ENCODE data around the gene PRKCH. TPM values are rescaled to one million over a fixed set of nuclear protein-coding genes. Genes with fewer than 3 reads are reported as not detected.

Gene PRKCH
- total and polyA plus RNA-seq, 5 donors from 2014 or later, result 194 to 457 (median 201) TPM

- H3K27ac Mint-ChIP-seq, result peak overlapping the region; percentile 72 to 90 (median 72)
- H3K9me3 ChIP-seq (ENCODE audit: control insufficient read depth in 2 of 2, low read length in 2 of 2), result no peaks in the 10 kb centered on the region
- ATAC-seq (ENCODE audit: low read depth in 2 of 2), result no peak
- peak overlapping the region in 2 of 4 donors; percentile 34 to 48 for H3K4me3 Mint-ChIP-seq
- peaks cover 33% of the 10 kb centered on the region for H3K36me3 Mint-ChIP-seq
- H3K27me3 ChIP-seq (ENCODE audit: control insufficient read depth, insufficient read depth, low read length), result no peaks in the 10 kb centered on the region
- peaks cover 40 to 88% (median 58%) of the 10 kb centered on the region in 4 donors for H3K4me1 Mint-ChIP-seq
- DNase-seq, result no peak
- H3K36me3 ChIP-seq (ENCODE audit: control insufficient read depth, insufficient read depth, low read length), result peaks cover 50% of the 10 kb centered on the region
- H3K4me3 ChIP-seq (ENCODE audit: low read depth, low read length), result no peak overlapping the region
- no peaks in the 10 kb centered on the region for H3K9me3 Mint-ChIP-seq
- peaks cover 44% of the 10 kb centered on the region for H3K4me1 ChIP-seq (ENCODE audit: control insufficient read depth, insufficient read depth, low read length, poor library complexity, severe bottlenecking)
- H3K27ac ChIP-seq (ENCODE audit: insufficient read depth, low read length, poor library complexity, severe bottlenecking), result no peak overlapping the region
- H3K27me3 Mint-ChIP-seq, result no peaks in the 10 kb centered on the region
Measured at GRCh38 chr14:61517911-61518384, 196.6 kb downstream of the PRKCH start.

GRCh38 chr14:61518403-61518802 is 197.0 kb downstream of the PRKCH start:
- no peak overlapping the region for H3K27ac ChIP-seq (ENCODE audit: insufficient read depth, low read length, poor library complexity, severe bottlenecking)
- no peaks in the 10 kb centered on the region for H3K9me3 ChIP-seq (ENCODE audit: control insufficient read depth in 2 of 2, low read length in 2 of 2)
- H3K36me3 ChIP-seq (ENCODE audit: control insufficient read depth, insufficient read depth, low read length), result peaks cover 47% of the 10 kb centered on the region
- Mint-ChIP-seq H3K4me1 (peaks cover 45 to 89% (median 60%) of the 10 kb centered on the region in 4 donors), H3K9me3 (no peaks in the 10 kb centered on the region), H3K27ac (peak overlapping the region; percentile 72 to 90 (median 72)), H3K36me3 (peaks cover 32% of the 10 kb centered on the region), H3K27me3 (no peaks in the 10 kb centered on the region), H3K4me3 (peak overlapping the region in 2 of 4 donors; percentile 34 to 48)
- no peaks in the 10 kb centered on the region for H3K27me3 ChIP-seq (ENCODE audit: control insufficient read depth, insufficient read depth, low read length)
- H3K4me3 ChIP-seq (ENCODE audit: low read depth, low read length), result peak overlapping the region; percentile 3
- H3K4me1 ChIP-seq (ENCODE audit: control insufficient read depth, insufficient read depth, low read length, poor library complexity, severe bottlenecking), result peaks cover 48% of the 10 kb centered on the region
- ATAC-seq (ENCODE audit: low read depth in 2 of 2) (no peak), DNase-seq (no peak)

- Histone ChIP-seq H3K4me3 (ENCODE audit: low read depth, low read length) (no peak overlapping the region), H3K27ac (ENCODE audit: insufficient read depth, low read length, poor library complexity, severe bottlenecking) (no peak overlapping the region)
Measured at GRCh38 chr14:61519106-61519505, 197.7 kb downstream of the PRKCH start.

GRCh38 chr14:61519735-61520134 is 198.4 kb downstream of the PRKCH start:
- H3K4me3 ChIP-seq (ENCODE audit: low read depth, low read length), result no peak overlapping the region
- no peaks in the 10 kb centered on the region for H3K9me3 Mint-ChIP-seq
- peaks cover 38% of the 10 kb centered on the region for H3K36me3 ChIP-seq (ENCODE audit: control insufficient read depth, insufficient read depth, low read length)
- H3K4me1 Mint-ChIP-seq, result peaks cover 58 to 92% (median 69%) of the 10 kb centered on the region in 4 donors
- H3K27me3 ChIP-seq (ENCODE audit: control insufficient read depth, insufficient read depth, low read length), result no peaks in the 10 kb centered on the region
- ATAC-seq (ENCODE audit: low read depth in 2 of 2) (no peak), DNase-seq (no peak)
- H3K4me1 ChIP-seq (ENCODE audit: control insufficient read depth, insufficient read depth, low read length, poor library complexity, severe bottlenecking), result peaks cover 62% of the 10 kb centered on the region
- H3K27ac ChIP-seq (ENCODE audit: insufficient read depth, low read length, poor library complexity, severe bottlenecking), result no peak overlapping the region
- no peaks in the 10 kb centered on the region for H3K9me3 ChIP-seq (ENCODE audit: control insufficient read depth in 2 of 2, low read length in 2 of 2)
- peak overlapping the region in 2 of 3 donors; percentile 42 to 72 for H3K27ac Mint-ChIP-seq
- no peaks in the 10 kb centered on the region for H3K27me3 Mint-ChIP-seq
- peaks cover 22% of the 10 kb centered on the region for H3K36me3 Mint-ChIP-seq
- no peak overlapping the region for H3K4me3 Mint-ChIP-seq

More at GRCh38 chr14:61519106-61519505, 197.7 kb downstream of the PRKCH start:
- Histone ChIP-seq H3K9me3 (ENCODE audit: control insufficient read depth in 2 of 2, low read length in 2 of 2) (no peaks in the 10 kb centered on the region), H3K4me1 (ENCODE audit: control insufficient read depth, insufficient read depth, low read length, poor library complexity, severe bottlenecking) (peaks cover 56% of the 10 kb centered on the region), H3K27me3 (ENCODE audit: control insufficient read depth, insufficient read depth, low read length) (no peaks in the 10 kb centered on the region), H3K36me3 (ENCODE audit: control insufficient read depth, insufficient read depth, low read length) (peaks cover 40% of the 10 kb centered on the region)
- Mint-ChIP-seq H3K36me3 (peaks cover 27% of the 10 kb centered on the region), H3K27me3 (no peaks in the 10 kb centered on the region), H3K9me3 (no peaks in the 10 kb centered on the region), H3K4me1 (peaks cover 52 to 91% (median 64%) of the 10 kb centered on the region in 4 donors), H3K4me3 (no peak overlapping the region), H3K27ac (peak overlapping the region; percentile 72 to 90 (median 72))
- no peak for DNase-seq
- no peak for ATAC-seq (ENCODE audit: low read depth in 2 of 2)

GRCh38 chr14:61520576-61520975 is 199.2 kb downstream of the PRKCH start:
- no peak for ATAC-seq (ENCODE audit: low read depth in 2 of 2)

GRCh38 chr14:61521773-61522172 is 200.4 kb downstream of the PRKCH start:
- Mint-ChIP-seq H3K27ac (peak overlapping the region; percentile 11 to 98 (median 89)), H3K27me3 (no peaks in the 10 kb centered on the region), H3K4me3 (peak overlapping the region in 2 of 4 donors; percentile 37 to 50), H3K4me1 (peaks cover 48 to 89% (median 63%) of the 10 kb centered on the region in 4 donors), H3K9me3 (no peaks in the 10 kb centered on the region), H3K36me3 (peaks cover 28% of the 10 kb centered on the region)
- no peak for ATAC-seq (ENCODE audit: low read depth in 2 of 2)
- no peak for DNase-seq
- Histone ChIP-seq H3K36me3 (ENCODE audit: control insufficient read depth, insufficient read depth, low read length) (peaks cover 41% of the 10 kb centered on the region), H3K4me1 (ENCODE audit: control insufficient read depth, insufficient read depth, low read length, poor library complexity, severe bottlenecking) (peaks cover 53% of the 10 kb centered on the region), H3K4me3 (ENCODE audit: low read depth, low read length) (no peak overlapping the region), H3K27me3 (ENCODE audit: control insufficient read depth, insufficient read depth, low read length) (no peaks in the 10 kb centered on the region), H3K9me3 (ENCODE audit: control insufficient read depth in 2 of 2, low read length in 2 of 2) (no peaks in the 10 kb centered on the region), H3K27ac (ENCODE audit: insufficient read depth, low read length, poor library complexity, severe bottlenecking) (no peak overlapping the region)

More at GRCh38 chr14:61520576-61520975, 199.2 kb downstream of the PRKCH start:
- Histone ChIP-seq H3K4me1 (ENCODE audit: control insufficient read depth, insufficient read depth, low read length, poor library complexity, severe bottlenecking) (peaks cover 60% of the 10 kb centered on the region), H3K4me3 (ENCODE audit: low read depth, low read length) (no peak overlapping the region), H3K27me3 (ENCODE audit: control insufficient read depth, insufficient read depth, low read length) (no peaks in the 10 kb centered on the region), H3K36me3 (ENCODE audit: control insufficient read depth, insufficient read depth, low read length) (peaks cover 40% of the 10 kb centered on the region), H3K9me3 (ENCODE audit: control insufficient read depth in 2 of 2, low read length in 2 of 2) (no peaks in the 10 kb centered on the region), H3K27ac (ENCODE audit: insufficient read depth, low read length, poor library complexity, severe bottlenecking) (no peak overlapping the region)
- peak overlapping the region in 2 of 3 donors; percentile 8 to 42 for H3K27ac Mint-ChIP-seq
- peaks cover 27% of the 10 kb centered on the region for H3K36me3 Mint-ChIP-seq
- DNase-seq, result no peak
- H3K4me3 Mint-ChIP-seq, result no peak overlapping the region
- H3K4me1 Mint-ChIP-seq, result peaks cover 58 to 92% (median 74%) of the 10 kb centered on the region in 4 donors
- H3K9me3 Mint-ChIP-seq, result no peaks in the 10 kb centered on the region
- H3K27me3 Mint-ChIP-seq, result no peaks in the 10 kb centered on the region

- Mint-ChIP-seq H3K36me3 (peaks cover 45% of the 10 kb centered on the region), H3K4me3 (peak overlapping the region in 1 of 4 donors; percentile 37)
Measured at GRCh38 chr14:61523751-61524150, 202.4 kb downstream of the PRKCH start.

More at GRCh38 chr14:61523751-61524150, 202.4 kb downstream of the PRKCH start:
- ATAC-seq (ENCODE audit: low read depth in 2 of 2) (no peak), DNase-seq (no peak)
- H3K27ac Mint-ChIP-seq, result peak overlapping the region; percentile 11 to 93 (median 89)
- peaks cover 0 to 4% (median 0%) of the 10 kb centered on the region in 7 donors for H3K9me3 Mint-ChIP-seq
- Histone ChIP-seq H3K9me3 (ENCODE audit: control insufficient read depth in 2 of 2, low read length in 2 of 2) (no peaks in the 10 kb centered on the region), H3K36me3 (ENCODE audit: control insufficient read depth, insufficient read depth, low read length) (peaks cover 52% of the 10 kb centered on the region), H3K4me1 (ENCODE audit: control insufficient read depth, insufficient read depth, low read length, poor library complexity, severe bottlenecking) (peaks cover 36% of the 10 kb centered on the region), H3K27ac (ENCODE audit: insufficient read depth, low read length, poor library complexity, severe bottlenecking) (peak overlapping the region; percentile 6), H3K4me3 (ENCODE audit: low read depth, low read length) (no peak overlapping the region), H3K27me3 (ENCODE audit: control insufficient read depth, insufficient read depth, low read length) (no peaks in the 10 kb centered on the region)
- H3K4me1 Mint-ChIP-seq, result peaks cover 50 to 83% (median 60%) of the 10 kb centered on the region in 4 donors
- no peaks in the 10 kb centered on the region for H3K27me3 Mint-ChIP-seq

Data from CD4-positive, CD25-positive, alpha-beta regulatory T cell (primary cell).